Spleen (tissue), 7 donors: ENCODE results near the gene ADAMTS17.

Source experiments
- CTCF ChIP-seq, 11 experiments: fragments of 200-600 bp in 7 of 11; fragments of 450-650 bp in 4 of 11; sonication (generic) in 4 of 11; IDR thresholded peaks in 8 of 11; conservative IDR thresholded peaks in 3 of 11; 1 replicate in 7 of 11; 2 replicates in 4 of 11; pipeline versions ENCODE4 v1.4.0 to v1.8.0; 2016 to 2021; ENCODE audit warnings: antibody characterized with exemption in 11 of 11, inconsistent platforms in 4 of 11, mild to moderate bottlenecking in 1 of 11
- POLR2AphosphoS5 ChIP-seq, 3 donors: sonication (generic); formaldehyde crosslinking; IDR thresholded peaks; one replicate each; pipeline ENCODE4 v1.5.1; 2017; ENCODE audit warnings: antibody characterized with exemption in 3 of 3
- donor health status: DM: no; HTN: no; CAD: no; lungs with moderate emphysema.
- donor health status: DM: no; HTN: no; CAD: no.
- donor health status: DM: no; HTN: no; CAD: no.

GRCh38 chr15:100180921-100181320 lies 160.9 kb downstream of the ADAMTS17 start:
- no peak for TF ChIP-seq CTCF (IDR thresholded peaks at IDR 0.05 in 8 of 11, conservative IDR thresholded peaks at IDR 0.05 in 3 of 11)
- no peak for TF ChIP-seq POLR2AphosphoS5 (IDR thresholded peaks at IDR 0.05)
